Cortex of kidney (tissue), 1 donor: ENCODE data around the gene REX1BD.

Experiments used
- DNase-seq: peaks from one replicate; lab custom pipeline; 2025; lab: John Stamatoyannopoulos, UW

Gene REX1BD

DNA sequence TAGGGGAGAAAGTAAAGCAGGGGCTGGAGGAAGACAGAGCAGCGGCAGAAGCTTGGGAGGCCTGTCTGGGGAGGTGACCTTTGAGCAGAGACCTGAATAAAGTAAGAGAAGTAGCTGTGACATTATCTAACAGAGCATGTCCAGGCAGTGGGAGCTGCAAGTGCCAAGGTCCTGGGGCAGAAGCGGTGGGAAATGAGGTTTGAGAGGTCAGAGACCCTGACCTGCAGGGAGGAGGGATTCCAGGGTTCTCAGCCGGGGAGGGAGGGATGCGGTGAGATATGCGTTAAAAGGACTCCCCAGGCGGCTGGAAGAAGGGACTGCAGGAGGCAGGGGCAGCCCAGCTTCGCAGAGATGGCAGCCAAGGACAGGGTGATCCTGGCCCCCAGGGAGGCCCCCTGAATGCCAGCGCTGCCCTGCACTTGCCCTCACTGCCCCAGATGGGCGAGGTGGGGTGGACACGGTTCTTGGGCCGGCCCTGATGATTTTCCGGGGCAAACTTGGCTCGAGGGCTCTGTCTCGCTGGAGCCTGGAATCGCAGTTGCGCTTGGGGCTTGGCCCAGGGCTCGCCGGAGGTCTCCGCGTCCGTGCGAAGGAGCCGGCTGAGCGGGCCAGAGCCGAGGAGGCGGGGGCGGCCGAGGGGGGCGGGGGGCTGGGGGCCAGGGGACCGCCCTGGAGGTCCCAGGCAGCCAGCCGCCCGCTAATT lies 14.8 kb downstream of the REX1BD start:
- no peak for DNase-seq

DNA sequence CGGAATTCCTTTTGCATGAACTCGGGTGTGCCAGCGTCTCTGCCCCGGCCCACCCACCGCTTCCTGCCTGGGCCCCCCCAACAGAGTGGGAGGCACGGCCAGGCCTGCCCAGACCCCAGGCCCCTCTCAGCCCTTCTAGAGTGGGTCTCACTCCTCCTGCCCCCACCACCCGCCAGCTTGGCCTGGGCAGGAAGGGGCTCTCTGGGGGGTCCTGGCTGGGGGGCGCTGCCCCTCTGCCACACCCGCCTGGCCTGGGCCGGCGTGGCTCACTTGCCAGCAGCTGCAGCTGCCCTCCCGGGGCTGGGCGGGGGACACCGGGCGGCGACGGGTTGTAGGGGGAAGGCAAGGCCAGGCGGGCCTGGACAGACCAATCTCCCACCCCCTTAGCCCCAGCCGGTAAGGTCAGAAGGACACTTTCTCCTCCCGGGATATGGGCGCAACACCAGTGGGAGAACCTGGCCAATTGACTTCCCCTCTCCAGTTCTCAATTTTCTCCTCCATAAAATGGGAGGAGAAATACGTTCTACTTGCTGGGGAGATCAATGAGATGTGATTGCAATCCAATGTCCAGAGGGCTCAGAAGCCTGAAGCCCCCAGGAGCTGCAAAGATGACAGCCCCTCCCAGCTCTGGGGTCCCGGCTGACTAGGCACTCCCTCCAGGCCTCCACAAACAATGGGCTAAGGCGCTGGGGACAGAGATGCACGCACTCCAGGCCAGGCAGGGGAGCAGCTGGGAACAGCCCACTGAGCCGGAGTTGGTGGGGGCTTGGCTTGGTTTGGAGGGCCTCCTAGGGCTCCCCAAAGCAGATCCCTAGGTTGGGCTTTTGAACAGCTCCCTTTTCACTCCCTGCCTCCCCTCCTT lies 15.6 kb downstream of the REX1BD start:
- DNase-seq = no peak

DNA sequence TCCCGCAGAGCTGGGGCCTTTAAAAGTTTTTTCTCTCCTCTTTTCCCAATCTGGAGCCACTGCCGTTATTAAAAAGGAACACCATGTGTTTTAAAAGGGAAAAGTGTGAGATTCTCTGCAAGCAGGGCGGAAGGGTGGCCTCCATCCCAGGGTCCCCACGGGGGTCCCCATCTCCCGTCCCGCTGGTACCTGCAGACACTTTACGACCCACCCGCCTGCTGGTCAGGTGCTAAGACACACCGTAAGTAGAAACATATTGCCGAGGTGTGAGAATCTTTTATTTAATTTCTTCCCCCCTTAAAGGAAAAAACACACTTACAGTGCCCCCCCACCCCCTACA lies 16.2 kb downstream of the REX1BD start:
- DNase-seq = no peak

DNA sequence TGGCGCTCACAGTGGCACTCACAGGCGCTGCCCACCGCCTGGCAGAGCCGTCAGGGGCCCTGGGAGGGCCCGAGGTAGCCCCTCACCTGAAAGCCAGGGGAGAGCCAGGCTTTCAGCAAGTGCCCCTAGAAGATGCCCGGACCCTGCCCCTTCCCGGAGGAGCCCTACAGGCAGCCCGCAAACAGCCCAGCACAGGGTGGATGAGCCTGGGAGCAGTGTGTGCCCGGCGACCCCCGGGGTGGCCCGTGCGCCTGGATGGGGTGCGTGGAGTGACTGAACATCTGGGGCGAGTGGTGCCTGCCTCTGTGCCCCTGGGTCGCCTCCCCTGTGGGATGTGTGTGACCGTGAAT lies 16.6 kb downstream of the REX1BD start:
- no peak for DNase-seq

DNA sequence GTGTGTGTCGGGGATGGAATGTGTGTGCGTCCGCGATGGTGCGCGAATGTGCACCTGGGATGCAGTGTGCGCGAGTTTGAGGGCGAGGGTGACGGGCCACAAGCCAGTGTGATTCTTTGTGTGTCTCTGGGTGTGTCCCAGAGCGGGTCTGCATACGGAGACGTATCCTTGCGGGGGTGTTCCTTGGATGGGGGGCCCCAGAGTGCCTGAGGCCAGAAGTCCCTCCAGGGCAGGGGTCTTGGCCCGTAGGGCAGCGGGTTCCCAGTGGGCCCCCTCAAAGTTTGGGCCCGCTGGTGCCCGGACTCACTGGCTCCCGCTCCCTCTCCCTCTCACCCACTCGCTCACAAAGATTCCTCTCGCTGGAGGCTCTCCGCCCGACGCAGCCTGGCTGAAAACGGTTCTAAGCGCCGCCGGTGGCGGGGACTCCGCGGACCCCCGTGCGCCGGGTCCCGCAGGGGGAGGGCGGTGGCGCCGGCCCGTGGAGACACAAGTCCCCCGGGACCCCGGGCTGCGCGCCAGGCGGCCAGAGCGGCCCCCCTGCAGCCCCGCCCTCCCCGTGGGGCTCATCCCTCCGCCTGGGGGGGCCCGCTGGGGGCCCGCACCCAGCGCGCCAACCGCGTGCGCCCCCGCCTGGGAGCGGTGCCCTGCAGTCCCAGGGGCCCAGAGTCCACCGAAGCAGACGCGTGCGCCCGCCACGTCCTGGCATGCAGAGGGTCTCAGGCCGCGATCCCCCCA lies 17.1 kb downstream of the REX1BD start:
- no peak for DNase-seq

DNA sequence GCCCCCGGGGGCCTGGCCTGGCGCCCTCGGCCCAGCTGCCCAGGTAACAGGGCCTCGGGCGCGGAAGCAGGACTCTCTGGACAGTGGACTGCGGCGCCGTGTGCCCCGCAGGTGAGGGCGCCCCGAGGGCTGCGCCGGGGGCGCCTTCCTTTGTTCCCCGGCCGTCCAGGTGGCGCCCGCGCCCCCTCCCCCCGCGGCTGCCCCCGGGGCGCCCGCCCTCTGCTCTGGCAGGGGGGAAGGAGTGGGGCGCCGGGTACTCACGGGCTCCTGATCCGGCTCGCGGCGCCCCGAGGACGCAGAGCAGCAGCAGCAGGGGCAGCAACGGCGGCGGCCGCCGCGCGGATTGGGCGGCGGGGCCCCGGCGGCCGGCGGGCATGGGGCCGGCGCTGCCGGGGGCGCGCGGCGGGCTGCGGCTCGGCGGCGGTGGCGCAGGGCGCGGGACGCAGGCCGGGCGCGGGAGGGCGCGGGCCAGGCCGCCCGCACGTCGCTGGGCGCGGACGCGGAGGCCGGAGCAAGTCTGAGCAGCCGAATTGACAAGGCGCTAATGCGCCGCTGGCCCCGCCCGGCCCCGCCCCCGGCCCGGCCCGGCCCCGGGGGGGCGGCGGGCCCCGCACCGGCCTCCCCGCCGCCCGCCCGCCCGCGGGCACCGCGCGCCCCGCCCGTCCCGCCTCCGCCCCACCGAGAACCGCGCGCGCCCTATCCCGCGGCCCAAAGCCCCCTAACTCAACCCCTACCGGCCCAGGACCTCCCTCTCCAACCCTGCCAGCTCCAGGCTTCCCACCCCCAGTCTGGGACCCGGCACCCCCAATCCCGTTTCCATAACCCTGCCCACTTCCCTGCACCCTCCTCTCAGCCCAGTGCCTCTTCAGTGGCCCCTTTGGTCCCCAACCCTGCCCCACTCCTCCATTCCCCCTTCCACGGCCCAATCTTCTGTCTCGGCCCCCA lies 18.0 kb downstream of the REX1BD start, which contains the start of gene CRLF1:
Gene CRLF1 (minus strand): TSS at position 519 of the 945 bp plus-strand sequence. CDS start 143 bp downstream, at position 376.
- DNase-seq = no peak

DNA sequence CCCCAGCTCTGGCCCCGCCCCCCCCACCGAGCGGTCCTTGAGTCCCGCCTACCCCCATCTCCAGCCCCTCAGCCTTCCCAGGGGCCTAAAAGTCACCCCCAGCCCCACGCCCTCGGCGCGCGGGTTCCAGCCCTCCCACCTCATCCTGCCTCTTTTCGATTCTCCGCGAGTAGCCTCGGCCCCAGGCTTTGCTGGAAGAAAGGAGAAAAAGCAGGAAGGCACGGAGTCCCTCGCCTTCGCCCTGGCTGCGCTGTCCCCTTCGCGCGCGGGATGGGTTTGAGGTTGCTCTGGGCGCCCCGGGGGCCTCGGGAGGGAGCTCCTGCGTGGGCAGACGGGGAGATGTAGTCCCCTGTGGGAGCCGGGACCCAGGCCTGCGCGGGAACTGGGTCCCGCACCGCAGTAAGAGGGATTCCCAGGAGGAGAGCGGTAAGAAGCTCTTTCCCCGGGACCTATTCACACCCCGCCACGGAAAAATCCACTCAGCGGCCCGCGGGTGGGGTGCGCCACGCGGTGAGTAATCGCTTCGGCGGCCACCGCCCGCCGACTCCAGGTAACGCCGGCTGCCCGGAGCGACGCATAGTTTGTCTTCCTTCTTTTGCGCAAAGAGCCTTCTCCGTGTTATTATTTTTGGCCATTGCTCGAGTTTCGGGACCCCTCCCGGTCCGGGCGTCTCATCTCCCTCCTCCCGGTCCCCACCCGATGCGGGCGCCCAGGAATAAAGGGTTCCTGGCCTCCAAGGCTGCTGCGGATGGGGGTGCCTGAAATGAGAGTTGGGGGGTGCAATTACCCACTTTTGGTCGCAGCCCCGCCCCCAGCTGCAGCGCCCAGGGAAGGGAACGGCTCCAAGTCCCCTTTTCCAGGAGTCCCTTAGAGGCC lies 18.9 kb downstream of the REX1BD start:
- no peak for DNase-seq

DNA sequence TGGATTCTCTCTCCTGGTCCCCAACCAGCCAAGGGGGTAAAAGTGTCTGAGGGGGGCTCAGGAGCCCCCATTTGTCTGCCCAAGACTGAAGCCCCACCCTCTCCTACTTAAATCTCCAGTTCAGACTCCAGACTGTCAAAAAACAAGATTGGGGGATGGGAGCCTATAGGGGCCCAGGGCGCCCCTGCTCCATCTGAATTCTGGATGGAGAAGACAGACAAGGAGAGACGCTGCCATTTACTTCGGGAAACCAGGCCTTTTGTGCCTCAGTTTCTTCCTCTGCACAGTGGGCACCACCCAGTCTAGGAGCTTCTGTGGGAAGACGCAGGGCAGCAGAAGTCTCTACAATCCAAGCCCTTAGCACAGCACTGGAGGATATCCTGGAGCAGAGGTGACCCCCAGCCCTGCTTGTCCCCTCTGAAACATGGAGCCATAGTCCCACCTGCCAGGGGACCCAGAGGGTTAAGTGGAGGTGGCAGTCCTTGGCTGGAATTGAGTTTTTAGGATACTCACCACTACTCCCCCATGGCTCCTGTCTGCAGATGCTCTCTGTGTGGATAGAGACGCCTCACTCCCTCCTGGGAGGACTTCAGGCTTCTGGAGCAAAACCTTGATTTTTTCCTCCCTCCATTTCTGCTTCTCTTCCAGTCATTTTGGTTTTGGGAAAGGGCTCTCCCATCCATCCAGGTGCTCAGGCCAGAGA lies 19.7 kb downstream of the REX1BD start:
- DNase-seq = no peak

DNA sequence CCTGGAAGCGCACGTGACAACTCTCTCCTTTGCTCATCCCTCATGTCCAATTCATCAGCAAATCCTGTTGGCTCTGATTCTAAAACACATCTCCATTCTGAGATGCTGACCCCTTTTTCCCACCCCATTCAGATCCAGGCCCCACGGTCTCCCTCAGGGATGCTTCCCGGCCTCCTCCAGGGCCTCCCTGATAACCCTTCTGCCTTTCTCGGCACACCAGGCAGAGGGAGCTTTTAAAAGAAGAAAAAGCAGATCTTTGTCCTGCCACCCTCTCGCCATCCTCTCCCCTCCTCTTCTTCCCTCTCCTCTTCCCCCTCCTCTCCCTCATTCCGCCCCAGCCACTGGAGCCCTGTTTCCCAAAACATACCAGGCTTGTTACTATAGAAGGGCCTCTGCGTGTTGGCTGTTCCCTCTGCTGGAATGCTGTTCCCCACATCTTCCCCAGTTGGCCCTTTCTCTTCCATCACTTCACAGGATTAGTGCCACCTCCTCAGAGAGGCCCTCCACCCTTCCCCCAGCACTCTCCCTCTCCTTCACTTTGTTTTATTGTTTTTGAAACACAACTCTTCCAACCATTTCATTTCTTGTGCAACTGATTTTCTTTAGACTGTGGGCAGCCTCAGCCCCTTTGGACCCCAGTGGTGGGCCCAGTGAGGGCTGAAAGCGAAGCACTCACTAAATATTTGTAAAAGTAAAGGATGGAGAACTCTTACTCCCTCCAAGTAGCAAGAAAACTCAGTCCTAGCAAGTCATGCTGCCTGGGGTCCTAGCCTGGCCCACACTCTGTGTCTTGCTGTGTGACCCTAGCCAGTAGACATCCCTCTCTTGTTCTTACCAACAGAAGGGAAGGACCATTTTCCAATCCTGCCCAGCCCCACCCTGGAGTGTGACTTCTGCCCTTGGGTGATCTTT lies 20.5 kb downstream of the REX1BD start:
- no peak for DNase-seq

DNA sequence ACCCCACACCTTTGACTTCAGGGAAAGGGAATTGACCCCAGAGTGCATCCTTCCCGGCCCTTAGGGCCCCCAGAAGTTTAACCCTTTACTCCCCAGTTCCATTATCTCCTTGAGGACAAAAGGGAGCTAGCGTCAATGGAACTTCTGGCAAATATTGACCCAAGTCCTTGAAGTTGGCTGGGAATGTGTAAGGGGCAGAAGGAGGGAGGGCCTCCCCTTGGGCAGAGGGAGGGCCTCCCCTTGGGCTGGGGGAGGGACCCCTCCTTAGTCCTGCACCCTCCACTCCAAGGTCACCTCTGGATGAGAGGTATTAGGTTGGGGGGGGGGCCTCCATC lies 21.1 kb downstream of the REX1BD start:
- no peak for DNase-seq

DNA sequence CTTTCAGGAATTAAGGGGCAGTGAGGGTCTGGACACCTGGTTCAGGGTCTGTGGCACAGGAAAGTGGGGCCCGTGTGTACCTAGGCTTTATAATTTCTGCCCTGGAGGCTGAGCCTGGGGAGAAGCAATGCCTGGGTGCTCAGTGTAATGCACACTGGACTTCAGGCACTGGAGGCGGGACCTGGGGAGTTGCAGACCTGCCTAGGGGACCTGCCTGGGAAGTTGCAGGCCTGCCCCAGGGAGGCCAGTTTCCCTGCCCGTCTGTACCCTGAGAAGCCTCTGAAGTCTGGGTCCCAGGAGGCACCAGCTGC lies 21.6 kb downstream of the REX1BD start:
- no peak for DNase-seq

DNA sequence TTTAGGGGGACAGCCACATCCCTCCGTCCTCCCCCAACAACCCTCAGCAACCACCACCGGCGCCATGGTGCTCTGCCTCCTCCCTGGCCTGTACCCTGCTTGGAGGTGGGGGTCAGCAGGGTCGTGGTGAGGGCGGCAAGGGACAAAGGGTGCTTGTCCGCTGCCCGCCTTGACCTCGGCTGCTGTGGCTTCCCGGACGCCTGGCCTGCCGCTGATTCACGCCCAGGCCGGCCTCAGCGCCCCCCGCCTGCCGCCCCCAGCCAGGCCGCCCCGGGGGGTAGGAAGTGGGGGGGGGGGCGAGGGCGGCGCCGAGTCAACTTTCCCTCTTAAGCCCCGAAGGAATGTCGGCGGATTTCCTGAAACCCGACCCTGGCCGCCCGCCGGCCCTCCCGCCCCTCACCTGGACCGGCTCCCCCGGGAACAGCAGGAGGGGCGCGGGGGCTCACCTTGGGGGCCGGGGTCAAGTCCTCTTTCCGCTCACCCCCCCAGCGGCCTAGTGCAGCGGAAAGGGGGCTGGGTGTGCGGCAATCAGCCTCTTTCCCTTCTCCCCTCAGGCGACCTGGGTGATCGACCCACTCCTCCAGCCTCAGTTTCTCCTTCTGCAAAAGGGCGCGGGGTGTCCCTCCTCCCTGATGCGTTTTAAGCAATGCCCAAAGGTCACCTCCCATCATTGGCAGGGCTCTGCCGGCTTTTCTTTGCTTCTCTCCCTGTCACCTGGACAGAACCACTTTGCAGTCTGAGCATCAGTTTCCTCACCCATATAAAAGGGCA lies 22.1 kb downstream of the REX1BD start:
- no peak for DNase-seq

DNA sequence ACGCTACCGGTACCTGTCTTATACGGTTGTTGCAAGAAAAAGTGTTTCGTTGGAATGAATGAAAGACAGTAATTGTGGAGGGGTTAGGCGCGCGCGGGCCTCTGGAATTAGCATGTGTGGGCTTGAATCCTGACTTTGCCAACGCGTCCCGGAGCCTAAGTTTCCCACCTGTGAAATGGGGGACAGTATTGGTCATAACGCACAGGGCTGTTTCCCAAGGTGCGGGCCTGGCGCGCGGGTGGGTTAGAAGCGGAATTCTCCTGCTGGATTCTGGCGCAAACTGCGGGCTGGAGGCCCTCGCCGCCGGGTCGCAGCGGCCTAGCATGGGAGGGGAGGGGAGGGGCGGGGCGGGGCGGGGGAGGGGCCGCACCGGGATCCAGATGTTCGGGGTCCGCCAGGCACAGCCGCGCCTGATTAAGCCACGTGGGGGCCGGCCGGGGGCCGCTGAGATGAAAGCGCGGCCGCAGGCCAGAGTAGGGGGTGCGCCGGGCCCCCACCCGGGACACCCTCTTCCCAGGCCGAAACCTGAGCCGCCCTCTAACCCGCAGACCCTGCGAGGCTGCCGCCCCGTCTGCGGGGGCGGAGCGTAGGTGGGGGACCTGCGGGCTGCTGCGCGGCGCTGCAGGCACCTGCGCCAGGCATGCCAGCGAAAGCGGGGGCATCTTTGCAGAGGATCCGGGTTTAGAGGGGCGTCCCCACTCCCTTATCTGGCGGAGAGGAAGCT lies 22.9 kb downstream of the REX1BD start:
- no peak for DNase-seq

DNA sequence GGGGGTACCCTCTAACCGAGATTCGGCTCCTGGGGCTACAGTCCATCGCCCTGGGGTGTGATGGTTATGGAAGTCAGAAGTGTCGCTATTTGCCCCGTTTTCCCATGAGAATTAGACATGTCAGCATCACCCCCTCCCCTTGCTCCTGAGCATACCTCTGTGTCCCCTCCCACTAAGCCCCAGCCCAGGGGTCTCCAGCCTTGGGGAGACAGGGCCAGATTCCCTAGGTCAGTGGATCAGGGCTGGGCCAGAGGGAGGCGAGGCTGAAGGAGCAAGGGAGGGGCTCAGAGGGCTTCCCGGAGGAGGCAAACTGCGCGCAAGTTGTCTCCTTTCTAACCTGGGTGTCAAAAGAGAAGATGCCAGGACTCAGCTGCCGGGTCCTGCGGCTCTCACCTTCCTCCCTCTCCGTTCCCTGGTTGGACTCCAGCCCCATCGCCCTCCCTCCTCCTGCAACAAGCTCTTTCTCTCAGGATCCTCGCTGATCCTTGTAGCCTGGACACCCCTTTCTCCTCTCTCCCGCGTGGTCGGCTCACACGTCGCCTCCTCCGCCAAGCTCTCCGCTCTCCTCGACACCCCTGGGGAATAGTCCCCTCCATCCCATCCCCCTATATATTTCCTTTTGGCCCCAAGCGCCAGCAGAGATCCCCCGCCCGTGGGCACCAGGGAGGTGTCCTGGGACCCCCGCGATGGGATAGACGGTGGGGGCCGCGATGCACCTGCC lies 23.6 kb downstream of the REX1BD start:
- no peak for DNase-seq

DNA sequence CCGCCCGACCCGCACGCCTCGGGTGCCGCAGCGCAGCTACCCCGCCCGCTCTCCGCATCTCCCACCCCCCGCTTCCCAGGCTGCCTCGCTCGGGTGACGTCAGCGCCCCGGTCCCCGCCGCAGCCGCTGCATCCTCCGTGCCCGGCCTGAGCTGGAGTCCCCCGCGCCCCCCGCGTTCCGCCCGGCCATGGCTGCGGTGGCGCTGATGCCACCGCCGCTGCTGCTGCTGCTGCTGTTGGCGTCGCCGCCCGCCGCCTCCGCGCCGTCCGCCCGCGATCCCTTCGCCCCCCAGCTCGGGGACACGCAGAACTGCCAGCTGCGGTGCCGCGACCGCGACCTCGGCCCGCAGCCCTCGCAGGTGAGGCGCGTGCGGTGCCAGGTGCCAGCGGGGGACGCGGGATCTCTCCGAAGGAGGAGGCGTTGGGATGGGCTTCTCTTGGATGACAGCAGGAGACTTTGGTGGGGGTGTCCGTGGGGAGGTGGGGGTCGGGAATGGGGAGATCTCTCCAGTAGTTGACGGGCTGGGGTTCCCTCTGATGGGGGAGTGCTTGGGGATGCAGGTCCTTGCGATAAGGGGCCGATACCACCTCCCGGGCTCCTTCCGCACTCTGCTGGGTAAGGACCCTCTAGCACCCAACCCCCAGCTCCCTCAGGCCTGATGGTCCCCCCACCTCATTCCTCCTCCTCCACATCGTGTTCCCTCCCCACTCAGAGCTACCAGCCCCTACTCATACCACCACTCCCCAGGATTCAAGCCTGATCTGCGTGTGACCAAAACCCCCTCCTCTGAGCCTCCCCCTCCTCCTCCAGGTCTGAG lies 24.4 kb downstream of the REX1BD start, which contains the start of gene TMEM59L:
Gene TMEM59L (plus strand): TSS at position 99 of the 817 bp plus-strand sequence. CDS start 89 bp downstream, at position 188.
- no peak for DNase-seq

DNA sequence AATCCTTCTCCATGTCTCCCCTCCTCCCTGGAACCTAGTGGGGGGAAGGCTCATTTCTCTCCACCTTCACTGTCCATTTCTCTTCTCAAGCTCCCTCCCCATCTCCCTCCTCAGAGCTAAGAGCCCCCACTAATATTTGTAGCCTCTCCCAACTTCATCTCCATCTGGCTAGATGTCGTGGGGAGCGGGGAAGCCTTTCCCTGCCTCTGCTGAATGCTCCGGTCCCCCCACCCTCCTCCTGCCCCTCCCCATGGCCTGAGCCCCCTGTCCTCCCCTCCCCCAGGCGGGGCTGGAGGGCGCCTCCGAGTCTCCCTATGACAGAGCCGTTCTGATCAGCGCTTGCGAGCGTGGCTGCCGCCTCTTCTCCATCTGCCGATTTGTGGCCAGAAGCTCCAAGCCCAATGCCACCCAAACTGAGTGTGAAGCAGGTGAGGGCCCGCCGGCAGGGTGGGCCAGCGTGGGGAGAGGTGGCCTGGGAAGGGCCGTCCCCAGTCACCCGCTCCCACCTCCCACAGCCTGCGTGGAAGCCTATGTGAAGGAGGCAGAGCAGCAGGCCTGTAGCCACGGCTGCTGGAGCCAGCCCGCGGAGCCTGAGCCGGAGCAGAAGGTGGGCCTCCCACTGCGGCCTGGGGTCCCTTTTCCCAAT lies 25.1 kb downstream of the REX1BD start:
- no peak for DNase-seq
